HG03520 (cell line): ENCODE data around the gene SEC24C.
A peak's percentile ranks its signal among the peaks of the same experiment; 100 is the strongest.
"Not testable (repeated sequence)": the region's sequence is repeated elsewhere in the genome, so short reads cannot be mapped to it uniquely, and the experiment has no call there.

Experiments used
- ATAC-seq: cut with Tn5 transposase; IDR thresholded peaks from one replicate; pipeline ENCODE4 v1.9.1; 2021; ENCODE audit warnings: mild to moderate bottlenecking, moderate library complexity; ENCODE audit not compliant: unreplicated experiment

The SEC24C gene

GRCh38 chr10:73743905-73744663 lies at the start of gene SEC24C:
Gene SEC24C, plus strand, starts transcription at chr10:73744372. Its CDS starts 2,461 bp downstream, at chr10:73746833.
- peak; percentile 87 for ATAC-seq

GRCh38 chr10:73695302-73695701 lies 48.9 kb upstream of the SEC24C start:
- not testable (repeated sequence) for ATAC-seq

GRCh38 chr10:73697675-73698159 lies 46.5 kb upstream of the SEC24C start, which contains the start of gene AGAP5:
Gene AGAP5, minus strand, starts transcription at chr10:73698109. Its CDS starts 354 bp downstream, at chr10:73697755.
- not testable (repeated sequence) for ATAC-seq

GRCh38 chr10:73698819-73699218 lies 45.4 kb upstream of the SEC24C start:
- not testable (repeated sequence) for ATAC-seq

DNA sequence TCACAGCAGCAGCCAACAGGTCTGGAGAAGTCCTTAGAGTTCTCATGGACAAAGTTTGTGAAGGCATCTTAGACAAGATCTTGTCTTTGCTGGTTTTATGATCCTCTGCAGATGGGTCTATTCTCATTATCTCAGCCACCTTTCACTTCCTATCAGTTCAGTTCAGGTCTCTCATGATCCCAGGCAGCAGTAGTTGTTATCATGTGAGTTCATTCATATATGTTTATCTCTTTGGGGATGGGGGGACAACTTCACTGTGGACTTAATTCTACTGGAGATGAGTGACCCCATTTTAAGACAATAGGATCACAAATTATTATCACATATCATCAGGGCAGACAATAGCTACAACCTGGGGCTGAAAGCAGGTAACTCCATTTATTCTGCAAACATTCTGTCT lies 40.2 kb upstream of the SEC24C start:
- not testable (repeated sequence) for ATAC-seq

DNA sequence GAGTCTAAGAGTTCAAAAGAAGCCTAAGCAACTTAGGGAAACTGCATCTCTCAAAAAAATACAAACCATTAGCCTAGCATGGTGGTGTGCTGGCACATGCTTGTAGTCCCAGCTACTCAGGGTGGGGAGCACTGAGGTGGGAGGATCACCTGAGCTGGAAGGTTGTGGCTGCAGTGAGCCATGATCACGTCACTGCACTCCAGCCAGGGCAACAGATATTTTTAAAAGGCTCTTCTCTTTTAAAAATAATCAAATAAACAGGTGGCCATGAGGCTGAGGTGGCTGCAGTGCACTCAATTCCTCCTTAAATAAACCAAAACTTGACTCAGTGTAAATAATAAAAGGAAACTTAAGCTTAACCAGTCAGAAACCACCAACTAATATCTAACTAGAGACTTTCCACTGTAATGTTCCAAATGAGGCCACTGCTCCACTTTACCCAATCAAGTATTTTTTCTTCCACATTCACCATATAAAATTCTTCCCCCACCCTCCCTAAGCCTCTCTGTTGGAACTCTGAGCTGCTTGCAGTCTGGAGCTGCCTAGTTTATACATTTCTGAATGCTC lies 38.6 kb upstream of the SEC24C start:
- ATAC-seq, result not testable (repeated sequence)

DNA sequence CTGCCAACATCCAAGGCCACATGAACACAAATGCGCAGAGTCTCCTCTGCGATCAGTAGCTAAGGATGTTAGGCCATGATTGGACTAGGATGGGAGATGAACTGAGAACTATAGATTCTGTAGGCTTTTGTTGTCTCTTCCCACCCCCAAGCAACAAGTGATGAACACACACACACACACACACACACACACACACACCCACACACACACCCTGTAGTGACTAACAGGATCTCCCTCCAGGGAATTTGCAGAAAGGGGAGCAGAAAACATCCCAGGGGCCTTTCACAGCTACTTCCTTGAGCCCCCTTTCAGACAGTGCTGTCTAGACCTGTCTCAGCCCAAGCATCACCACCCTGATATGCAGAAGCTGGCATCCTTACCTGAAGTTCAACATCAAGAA lies 37.7 kb upstream of the SEC24C start:
- not testable (repeated sequence) for ATAC-seq

- not testable (repeated sequence) for ATAC-seq
Observed at GRCh38 chr10:73707628-73708027, 36.5 kb upstream of the SEC24C start.

- not testable (repeated sequence) for ATAC-seq
Observed at GRCh38 chr10:73708122-73708521, 36.0 kb upstream of the SEC24C start.

DNA sequence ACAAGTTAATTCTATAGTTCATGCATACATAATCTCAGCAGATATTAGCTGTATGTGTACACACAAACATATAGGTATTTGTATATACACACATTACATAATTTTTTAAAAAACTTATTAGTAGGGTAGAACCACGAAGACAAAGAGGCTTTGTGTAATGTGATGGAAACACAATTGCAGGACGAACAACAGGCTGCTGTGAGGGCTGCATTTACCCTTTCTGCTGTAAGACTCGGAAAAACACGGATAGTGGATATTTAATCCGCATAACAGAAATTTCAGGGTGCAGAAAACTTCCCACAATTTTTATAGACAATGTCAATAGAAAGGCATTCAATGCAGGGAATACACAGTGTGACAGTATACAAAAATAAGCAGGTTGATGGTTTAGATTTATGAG lies 32.5 kb upstream of the SEC24C start:
- not testable (repeated sequence) for ATAC-seq

GRCh38 chr10:73713912-73714311 lies 30.3 kb upstream of the SEC24C start:
- ATAC-seq, result not testable (repeated sequence)

DNA sequence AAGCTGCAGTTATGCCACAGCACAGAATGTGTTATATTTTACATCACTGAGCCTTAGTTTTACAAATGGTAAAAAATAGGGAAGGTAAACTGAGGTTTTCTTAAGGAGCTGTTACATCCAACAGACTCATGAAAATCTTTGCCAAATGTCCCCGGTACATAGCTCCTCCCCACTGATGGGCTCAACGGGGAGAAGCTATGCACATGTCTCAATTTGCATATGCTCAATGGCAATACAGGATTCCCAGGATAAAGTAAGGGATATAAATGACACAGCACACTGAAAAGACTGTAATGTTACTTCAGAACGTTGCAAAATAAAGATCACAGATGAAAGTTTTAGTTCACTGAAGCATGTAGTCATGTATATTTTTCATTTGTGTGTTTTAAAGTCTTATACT lies 29.7 kb upstream of the SEC24C start:
- ATAC-seq, result not testable (repeated sequence)

DNA sequence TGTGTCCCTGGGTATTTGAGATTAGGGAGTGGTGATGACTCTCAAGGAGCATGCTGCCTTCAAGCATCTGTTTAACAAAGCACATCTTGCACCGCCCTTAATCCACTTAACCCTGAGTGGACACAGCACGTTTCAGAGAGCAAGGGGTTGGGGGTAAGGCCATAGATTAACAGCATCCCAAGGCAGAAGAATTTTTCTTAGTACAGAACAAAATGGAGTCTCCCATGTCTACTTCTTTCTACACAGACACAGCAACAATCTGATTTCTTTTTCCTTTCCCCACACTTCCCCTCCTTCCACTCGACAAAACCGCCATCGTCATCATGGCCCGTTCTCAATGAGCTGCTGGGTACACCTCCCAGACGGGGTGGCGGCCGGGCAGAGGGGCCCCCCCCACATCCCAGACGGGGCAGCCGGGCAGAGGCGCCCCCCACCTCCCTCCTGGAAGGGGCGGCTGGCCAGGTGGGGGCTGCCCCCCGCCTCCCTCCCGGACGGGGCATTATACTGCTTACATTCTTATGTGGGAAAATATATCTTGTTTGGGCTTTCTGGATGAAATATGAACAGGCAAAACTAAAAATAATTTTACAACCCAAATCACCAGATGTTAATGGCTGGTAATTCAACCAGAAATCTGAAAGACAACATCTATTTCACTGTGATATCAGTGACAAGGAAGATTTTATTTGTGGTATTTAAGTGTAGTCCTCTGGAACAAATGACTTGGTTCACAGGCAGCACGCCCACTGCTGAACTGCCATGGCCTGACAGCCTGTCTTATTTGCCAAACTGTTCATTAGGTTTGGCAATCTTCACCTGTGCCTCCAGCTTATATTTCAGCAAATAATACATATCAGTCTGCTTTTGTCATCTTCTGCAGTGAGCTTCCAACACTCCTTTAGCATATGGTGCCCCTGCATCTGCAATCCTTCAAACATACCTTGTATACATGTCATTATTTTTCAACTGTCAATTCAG lies 28.7 kb upstream of the SEC24C start:
- ATAC-seq, result not testable (repeated sequence)

DNA sequence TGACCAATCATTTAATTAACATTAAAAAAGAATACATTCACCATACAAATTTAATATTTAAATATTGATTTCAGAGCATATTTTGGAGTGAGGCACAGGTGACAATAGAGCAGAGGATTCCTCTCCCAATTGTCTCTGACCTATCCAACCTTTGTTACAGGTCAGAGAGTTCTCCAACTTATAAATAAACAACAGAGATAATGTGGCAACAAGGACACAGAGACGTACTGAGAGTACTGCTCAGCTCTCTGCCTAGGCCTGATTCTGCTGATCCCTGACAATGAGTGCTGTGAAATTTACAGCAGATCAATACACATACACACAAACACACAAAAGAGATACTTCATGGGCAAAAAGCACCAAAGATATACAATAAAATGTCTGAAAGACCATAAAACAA lies 27.9 kb upstream of the SEC24C start:
- no peak for ATAC-seq

DNA sequence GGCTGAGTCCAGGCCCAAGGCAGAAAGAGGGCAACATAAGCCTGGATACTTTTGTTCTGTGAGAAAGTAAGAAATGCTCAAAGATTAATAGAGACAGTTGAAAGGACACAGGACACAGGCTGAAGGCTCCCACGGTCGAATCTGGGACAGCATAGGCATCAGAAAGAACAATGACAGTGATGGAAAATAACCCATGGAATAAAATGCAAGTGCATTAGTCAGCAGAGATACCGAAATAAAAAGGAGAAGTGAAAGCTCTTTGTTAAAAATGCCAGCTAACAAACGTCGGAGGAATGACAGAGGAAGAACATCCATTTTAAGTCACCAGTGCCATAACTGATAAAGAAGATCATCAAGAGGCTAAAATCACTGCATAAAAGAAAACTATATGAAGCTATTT lies 26.6 kb upstream of the SEC24C start:
- no peak for ATAC-seq

GRCh38 chr10:73720561-73720960 lies 23.6 kb upstream of the SEC24C start:
- not testable (repeated sequence) for ATAC-seq

GRCh38 chr10:73723516-73723915 lies 20.7 kb upstream of the SEC24C start:
- ATAC-seq, result no peak

DNA sequence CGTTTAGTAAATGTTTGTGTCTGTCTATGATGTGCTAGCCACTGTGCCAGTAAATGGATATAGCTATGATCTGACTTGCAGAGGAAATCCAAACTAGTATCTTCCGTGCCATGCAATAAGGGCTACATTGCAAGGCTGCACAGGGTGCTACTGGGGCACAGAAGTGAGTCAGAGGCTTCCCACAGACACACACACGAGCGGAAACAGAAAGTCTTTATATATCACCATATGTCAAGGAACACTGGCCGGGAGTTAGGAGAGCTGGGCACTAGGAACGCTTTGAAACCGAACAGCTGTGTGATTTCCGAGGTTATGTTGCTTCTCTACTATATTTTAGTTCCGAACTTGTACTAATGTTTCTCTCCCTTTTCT lies 14.4 kb upstream of the SEC24C start:
- not testable (repeated sequence) for ATAC-seq

GRCh38 chr10:73730153-73730906 lies 13.8 kb upstream of the SEC24C start:
- ATAC-seq, result peak; percentile 85
